SW480 (cell line): ENCODE results near the gene ILKAP.

Source experiments
- DNase-seq: peaks from one replicate; pipeline ENCODE4 v3.0.0-alpha.2; 2016; ENCODE audit warnings: low spot score

ILKAP gene

GRCh38 chr2:238166391-238167343 is 36.8 kb downstream of the ILKAP start:
- DNase-seq = no peak

- no peak for DNase-seq
Measured at GRCh38 chr2:238165288-238165921, 38.1 kb downstream of the ILKAP start.

- no peak for DNase-seq
Measured at GRCh38 chr2:238164906-238165287, 38.6 kb downstream of the ILKAP start.

- DNase-seq = no peak
Measured at GRCh38 chr2:238163481-238164198, 39.9 kb downstream of the ILKAP start.

- DNase-seq = no peak
Measured at GRCh38 chr2:238162846-238163441, 40.6 kb downstream of the ILKAP start.

- no peak for DNase-seq
Measured at GRCh38 chr2:238162251-238162845, 41.1 kb downstream of the ILKAP start.

GRCh38 chr2:238161291-238162051 is 42.0 kb downstream of the ILKAP start:
- no peak for DNase-seq

- no peak for DNase-seq
Measured at GRCh38 chr2:238160206-238161129, 43.0 kb downstream of the ILKAP start.

- DNase-seq = no peak
Measured at GRCh38 chr2:238159661-238160205, 43.8 kb downstream of the ILKAP start.

- no peak for DNase-seq
Measured at GRCh38 chr2:238159071-238159539, 44.4 kb downstream of the ILKAP start.

- DNase-seq = no peak
Measured at GRCh38 chr2:238158509-238159070, 44.9 kb downstream of the ILKAP start, which contains the start of gene ERFE. Gene ERFE (plus strand): TSS chr2:238158970. CDS start chr2:238159008, 38 bp downstream.

GRCh38 chr2:238158018-238158508 is 45.4 kb downstream of the ILKAP start:
- no peak for DNase-seq

- no peak for DNase-seq
Measured at GRCh38 chr2:238157506-238158017, 45.9 kb downstream of the ILKAP start.

- no peak for DNase-seq
Measured at GRCh38 chr2:238155761-238156694, 47.5 kb downstream of the ILKAP start.

GRCh38 chr2:238155051-238155760 is 48.3 kb downstream of the ILKAP start:
- DNase-seq = no peak

GRCh38 chr2:238154570-238154969 is 48.9 kb downstream of the ILKAP start:
- DNase-seq = no peak
